HCT116 (cell line): ENCODE results near the gene CGB2. TPM values are rescaled to one million over a fixed set of nuclear protein-coding genes. Genes with fewer than 3 reads are reported as not detected.

Experiments used
- ATAC-seq: fragments of 200-7000 bp; cut with Tn5 transposase; 2 replicates; pipeline ENCODE4 v1.9.1; 2020; ENCODE audit warnings: mild to moderate bottlenecking, moderate library complexity
- BruUV-seq: library from RNA; stranded (reverse); fragments of 400-500 nt; replicated peaks from 2 replicates; lab custom pipeline; 2021; lab: Mats Ljungman, UMichigan
- CTCF ChIA-PET: fragments of 300-600 bp; sonication (Branson Sonifier 250); formaldehyde crosslinking; loops from one replicate; lab custom pipeline; 2021; ENCODE audit warnings: antibody characterized with exemption; lab: Charles Lee
- POLR2A ChIA-PET: fragments of 300-600, 350-600 bp; sonication (Branson Sonifier 250); formaldehyde crosslinking; loops from one replicate; lab custom pipeline; 2021; ENCODE audit warnings: antibody characterized with exemption; lab: Charles Lee
- RAD21 ChIA-PET, 2 experiments: fragments of 300-600 bp; sonication (Branson Sonifier 250); formaldehyde crosslinking; loops; one replicate each; lab custom pipeline; 2023; ENCODE audit warnings: low total read pairs in 2 of 2; ENCODE audit not compliant: uncharacterized antibody in 2 of 2, unreplicated experiment in 2 of 2, low non-redundant PET in 1 of 2; lab: Charles Lee
- DNase-seq: peaks from one replicate; pipeline ENCODE4 v3.0.0-alpha.2; 2010; ENCODE audit warnings: low read depth, low spot score
- H2AFZ ChIP-seq: fragments of 200-600 bp; shearing (Covaris generic), sonication (generic); 2 replicates; pipeline ENCODE4 v1.6.1; 2017; ENCODE audit warnings: low read depth, mixed run types, mixed read lengths, antibody characterized with exemption, low read length; ENCODE audit not compliant: poor library complexity, severe bottlenecking
- H3K27ac ChIP-seq: 2 replicates; pipeline ENCODE4 v1.5.1; 2012; ENCODE audit warnings: low read depth, low read length
- H3K27me3 ChIP-seq: fragments of 200-600 bp; sonication (generic); 2 replicates; pipeline ENCODE4 v1.6.1; 2016; ENCODE audit warnings: mixed run types, low read length, mixed read lengths; ENCODE audit not compliant: insufficient read depth
- H3K36me3 ChIP-seq, 2 experiments: fragments of 200-500 bp in 1 of 2; fragments of 200-600 bp in 1 of 2; sonication (Bioruptor generic) in 1 of 2; sonication (generic) in 1 of 2; 2 replicates each; pipeline versions ENCODE4 v1.5.1 to v1.6.1; 2014 to 2016; ENCODE audit warnings: low read length in 2 of 2, inconsistent platforms in 1 of 2, mixed read lengths in 1 of 2, mixed run types in 1 of 2; ENCODE audit not compliant: insufficient read depth in 2 of 2, control insufficient read depth in 1 of 2
- H3K4me1 ChIP-seq, 2 experiments: fragments of 200-600 bp in 1 of 2; sonication (generic) in 1 of 2; 2 replicates each; pipeline versions ENCODE4 v1.5.1 to v1.6.1; 2012 to 2017; ENCODE audit warnings: low read length in 2 of 2, inconsistent platforms in 1 of 2, mild to moderate bottlenecking in 1 of 2, mixed read lengths in 1 of 2, mixed run types in 1 of 2, moderate library complexity in 1 of 2; ENCODE audit not compliant: insufficient read depth in 2 of 2, control insufficient read depth in 1 of 2
- H3K4me2 ChIP-seq: fragments of 200-600 bp; sonication (generic); 2 replicates; pipeline ENCODE4 v1.6.1; 2017; ENCODE audit warnings: mixed run types, low read length, mixed read lengths
- H3K4me3 ChIP-seq, 2 experiments: fragments of 200-600 bp in 1 of 2; sonication (generic) in 1 of 2; replicated peaks in 1 of 2; 2 replicates each; pipeline ENCODE4 v1.5.1; 2011 to 2016; ENCODE audit warnings: low read length in 2 of 2, control low read depth in 1 of 2, low read depth in 1 of 2, mild to moderate bottlenecking in 1 of 2, mixed read lengths in 1 of 2, mixed run types in 1 of 2
- H3K79me2 ChIP-seq: fragments of 200-600 bp; sonication (generic); 2 replicates; pipeline ENCODE4 v1.6.1; 2017; ENCODE audit warnings: mild to moderate bottlenecking, mixed run types, low read length, moderate library complexity, mixed read lengths; ENCODE audit not compliant: insufficient read depth
- H3K9ac ChIP-seq: fragments of 200-600 bp; sonication (generic); 2 replicates; pipeline ENCODE4 v1.6.1; 2016; ENCODE audit warnings: low read length, mixed read lengths
- H3K9me2 ChIP-seq: fragments of 200-600 bp; sonication (generic), shearing (Covaris generic); 2 replicates; pipeline ENCODE4 v1.6.1; 2017; ENCODE audit warnings: mixed run types, mild to moderate bottlenecking, moderate library complexity; ENCODE audit not compliant: insufficient read depth
- H3K9me3 ChIP-seq, 2 experiments: fragments of 200-500 bp in 1 of 2; fragments of 200-600 bp in 1 of 2; sonication (Bioruptor generic) in 1 of 2; sonication (generic) in 1 of 2; 2 replicates each; pipeline ENCODE4 v1.6.1; 2014 to 2017; ENCODE audit warnings: low read length in 2 of 2, mixed read lengths in 2 of 2, inconsistent platforms in 1 of 2, low read depth in 1 of 2, mild to moderate bottlenecking in 1 of 2, mixed run types in 1 of 2, moderate library complexity in 1 of 2; ENCODE audit not compliant: control insufficient read depth in 1 of 2, insufficient read depth in 1 of 2
- H4K20me1 ChIP-seq: fragments of 200-600 bp; sonication (generic), shearing (Covaris generic); 2 replicates; pipeline ENCODE4 v1.6.1; 2017; ENCODE audit warnings: mixed run types, mild to moderate bottlenecking, moderate library complexity; ENCODE audit not compliant: insufficient read depth
- EGR1 ChIP-seq: IDR thresholded peaks from 2 replicates; pipeline ENCODE4 v1.6.1; 2012; ENCODE audit warnings: low read depth
- EZH2 ChIP-seq: fragments of 200-600 bp; sonication (generic); IDR thresholded peaks from 2 replicates; pipeline ENCODE4 v1.6.1; 2017; ENCODE audit warnings: antibody characterized with exemption, mixed run types
- JUND ChIP-seq: IDR thresholded peaks from 2 replicates; pipeline ENCODE4 v1.6.1; 2012
- POLR2AphosphoS5 ChIP-seq: IDR thresholded peaks from 2 replicates; pipeline ENCODE4 v1.6.1; 2011; ENCODE audit warnings: mild to moderate bottlenecking, low read depth, low read length, moderate library complexity
- SP1 ChIP-seq: IDR thresholded peaks from 2 replicates; pipeline ENCODE4 v1.6.1; 2012; ENCODE audit warnings: low read depth
- SRF ChIP-seq: IDR thresholded peaks from 2 replicates; pipeline ENCODE4 v1.6.1; 2012; ENCODE audit warnings: low read depth
- YY1 ChIP-seq: IDR thresholded peaks from 2 replicates; pipeline ENCODE4 v1.6.1; 2011; ENCODE audit warnings: low read length, low read depth, moderate library complexity, mild to moderate bottlenecking; ENCODE audit not compliant: insufficient replicate concordance; ENCODE audit errors: extremely low read depth
- ZFX ChIP-seq: fragments of 450-650 bp; IDR thresholded peaks from 2 replicates; pipeline ENCODE4 v1.6.1; 2017
- ZNF274 ChIP-seq: fragments of 200-500 bp; sonication (Bioruptor generic); IDR thresholded peaks from 2 replicates; pipeline ENCODE4 v1.6.1; 2014; ENCODE audit warnings: mild to moderate bottlenecking, low read depth, low read length, inconsistent platforms
- intact Hi-C: fragments of 100-400 bp; cut with micrococcal nuclease; formaldehyde crosslinking; loops from 2 replicates; pipeline ENCODE4 v1.10.0; 2022
- total RNA-seq: library from RNA; stranded (reverse); gene quantifications from one replicate; pipeline ENCODE4 v1.2.1, GENCODE V29; 2021; ENCODE audit not compliant: unreplicated experiment
- TF ChIP-seq, protein P1 (sequence below): IDR thresholded peaks from 2 replicates; pipeline ENCODE4 v1.6.1; 2012; ENCODE audit warnings: low read depth

CGB2 gene
- total RNA-seq, 1 experiment from 2014 or later, result 5.0 TPM

DNA sequence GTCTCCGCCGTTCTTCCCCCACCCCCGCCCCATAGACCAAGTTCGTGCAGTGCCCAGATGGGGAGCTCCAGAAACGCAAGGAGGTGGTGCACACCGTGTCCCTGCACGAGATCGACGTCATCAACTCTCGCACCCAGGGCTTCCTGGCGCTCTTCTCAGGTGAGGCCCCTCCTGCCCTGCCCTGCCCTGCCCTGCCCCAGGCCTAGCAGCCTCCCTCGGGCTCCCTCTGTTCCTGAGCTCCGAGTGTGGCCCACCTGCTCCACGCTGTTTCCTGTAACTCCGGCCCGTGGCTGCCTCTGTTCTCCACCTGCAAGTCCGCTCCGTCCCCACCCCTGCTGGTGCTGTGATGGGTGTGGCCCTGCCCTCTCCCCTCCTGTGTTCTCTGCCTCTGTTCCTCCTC is 21.2 kb upstream of the CGB2 start:
- Histone ChIP-seq H3K4me1 (no peaks in the 10 kb centered on the region), H3K4me3 (no peak overlapping the region), H3K9me2 (no peaks in the 10 kb centered on the region), H4K20me1 (no peaks in the 10 kb centered on the region), H3K9ac (no peak overlapping the region), H3K79me2 (no peaks in the 10 kb centered on the region), H3K9me3 (no peaks in the 10 kb centered on the region), H3K36me3 (peaks cover 48 to 57% of the 10 kb centered on the region in 2 experiments), H2AFZ (no peak overlapping the region), H3K4me2 (no peak overlapping the region), H3K27ac (no peak overlapping the region), H3K27me3 (no peaks in the 10 kb centered on the region)
- TF ChIP-seq JUND, result no peak
- TF ChIP-seq SP1, result no peak
- TF ChIP-seq ZNF274, result no peak
- TF ChIP-seq EZH2, result no peak
- TF ChIP-seq POLR2AphosphoS5, result no peak
- TF ChIP-seq, protein P1, sequence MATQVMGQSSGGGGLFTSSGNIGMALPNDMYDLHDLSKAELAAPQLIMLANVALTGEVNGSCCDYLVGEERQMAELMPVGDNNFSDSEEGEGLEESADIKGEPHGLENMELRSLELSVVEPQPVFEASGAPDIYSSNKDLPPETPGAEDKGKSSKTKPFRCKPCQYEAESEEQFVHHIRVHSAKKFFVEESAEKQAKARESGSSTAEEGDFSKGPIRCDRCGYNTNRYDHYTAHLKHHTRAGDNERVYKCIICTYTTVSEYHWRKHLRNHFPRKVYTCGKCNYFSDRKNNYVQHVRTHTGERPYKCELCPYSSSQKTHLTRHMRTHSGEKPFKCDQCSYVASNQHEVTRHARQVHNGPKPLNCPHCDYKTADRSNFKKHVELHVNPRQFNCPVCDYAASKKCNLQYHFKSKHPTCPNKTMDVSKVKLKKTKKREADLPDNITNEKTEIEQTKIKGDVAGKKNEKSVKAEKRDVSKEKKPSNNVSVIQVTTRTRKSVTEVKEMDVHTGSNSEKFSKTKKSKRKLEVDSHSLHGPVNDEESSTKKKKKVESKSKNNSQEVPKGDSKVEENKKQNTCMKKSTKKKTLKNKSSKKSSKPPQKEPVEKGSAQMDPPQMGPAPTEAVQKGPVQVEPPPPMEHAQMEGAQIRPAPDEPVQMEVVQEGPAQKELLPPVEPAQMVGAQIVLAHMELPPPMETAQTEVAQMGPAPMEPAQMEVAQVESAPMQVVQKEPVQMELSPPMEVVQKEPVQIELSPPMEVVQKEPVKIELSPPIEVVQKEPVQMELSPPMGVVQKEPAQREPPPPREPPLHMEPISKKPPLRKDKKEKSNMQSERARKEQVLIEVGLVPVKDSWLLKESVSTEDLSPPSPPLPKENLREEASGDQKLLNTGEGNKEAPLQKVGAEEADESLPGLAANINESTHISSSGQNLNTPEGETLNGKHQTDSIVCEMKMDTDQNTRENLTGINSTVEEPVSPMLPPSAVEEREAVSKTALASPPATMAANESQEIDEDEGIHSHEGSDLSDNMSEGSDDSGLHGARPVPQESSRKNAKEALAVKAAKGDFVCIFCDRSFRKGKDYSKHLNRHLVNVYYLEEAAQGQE, result no peak
- TF ChIP-seq SRF, result no peak
- TF ChIP-seq YY1, result no peak
- TF ChIP-seq EGR1, result no peak
- no peak for TF ChIP-seq ZFX
- ATAC-seq (no peak), DNase-seq (no peak)
- ChIA-PET RAD21 (no interaction called here), CTCF (interaction anchor here (3.3 kb wide), 1 partner anchor 11 kb away, joined by 19 read pairs; no protein-coding TSS in a partner anchor), POLR2A (no interaction called here)
- intact Hi-C loops, result no loop called here
- BruUV-seq, result no TSS peak
